HG03108 (cell line): ENCODE measurements around the gene ETFA.
"Not testable (repeated sequence)": the region's sequence is repeated elsewhere in the genome, so short reads cannot be mapped to it uniquely, and the experiment has no call there.

ENCODE experiments used
- ATAC-seq: cut with Tn5 transposase; IDR thresholded peaks from one replicate; pipeline ENCODE4 v1.9.1; 2021; ENCODE audit warnings: moderate library complexity; ENCODE audit not compliant: unreplicated experiment

Gene ETFA

DNA sequence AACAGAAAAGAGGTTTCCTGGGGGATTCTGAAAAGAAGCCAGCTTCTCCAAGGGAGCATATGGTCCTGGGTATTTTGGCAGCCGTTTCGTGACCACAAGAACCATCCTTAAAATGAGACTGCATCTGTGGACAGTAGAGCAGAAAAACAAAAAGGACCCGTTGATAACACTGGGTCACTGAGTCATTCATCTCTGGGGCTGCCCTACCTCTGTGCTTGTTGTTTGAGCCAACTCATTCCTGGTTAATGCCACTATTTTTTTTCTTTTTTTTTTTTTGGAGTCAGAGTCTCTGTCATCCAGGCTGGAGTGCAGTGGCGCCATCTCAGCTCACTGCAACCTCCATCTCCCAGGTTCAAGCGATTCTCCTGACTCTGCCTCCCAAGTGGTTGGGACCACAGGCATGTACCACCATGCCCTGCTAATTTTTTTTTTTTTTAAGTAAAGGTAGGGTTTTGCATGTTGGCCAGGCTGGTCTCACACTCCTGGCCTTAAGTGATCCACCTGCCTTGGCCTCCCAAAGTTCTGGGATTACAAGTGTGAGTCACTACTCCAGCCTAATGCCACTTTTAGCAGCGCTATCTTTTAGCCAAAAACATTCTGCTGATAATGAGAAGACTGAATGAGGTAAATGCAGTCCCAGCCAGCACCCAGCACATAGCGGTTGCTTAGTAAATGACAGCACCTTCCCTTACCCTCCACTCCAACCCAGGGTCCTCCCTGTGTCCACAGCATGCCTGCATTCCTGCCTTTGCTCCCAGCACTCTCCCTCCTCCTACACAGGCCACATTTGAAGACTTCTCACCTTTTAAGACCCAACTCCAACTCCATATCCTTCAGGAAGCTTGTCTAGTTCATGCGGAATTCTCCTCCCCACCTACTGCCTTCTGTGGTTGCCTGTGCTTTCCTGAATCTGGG, 16.2 kb upstream of the ETFA start:
- ATAC-seq = no peak

DNA sequence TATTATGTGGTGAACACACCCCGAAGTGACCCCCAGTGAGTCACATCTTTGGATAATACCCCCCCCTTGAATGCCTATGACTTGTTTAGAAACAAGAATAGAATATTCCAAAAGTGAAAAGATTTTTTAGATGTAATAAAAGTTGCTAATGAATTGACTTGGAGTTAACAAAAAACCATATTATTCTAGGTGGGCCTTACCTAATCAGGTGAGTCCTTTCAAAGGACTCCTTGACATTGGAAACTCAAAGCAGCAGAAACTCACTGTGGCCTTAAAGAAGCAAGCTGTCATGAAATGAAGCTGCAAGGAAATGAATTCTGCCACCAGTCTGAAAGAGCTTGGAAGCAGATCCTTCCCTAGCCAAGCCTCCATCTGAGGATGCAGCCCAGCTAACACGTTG, 14.4 kb upstream of the ETFA start:
- ATAC-seq = no peak

DNA sequence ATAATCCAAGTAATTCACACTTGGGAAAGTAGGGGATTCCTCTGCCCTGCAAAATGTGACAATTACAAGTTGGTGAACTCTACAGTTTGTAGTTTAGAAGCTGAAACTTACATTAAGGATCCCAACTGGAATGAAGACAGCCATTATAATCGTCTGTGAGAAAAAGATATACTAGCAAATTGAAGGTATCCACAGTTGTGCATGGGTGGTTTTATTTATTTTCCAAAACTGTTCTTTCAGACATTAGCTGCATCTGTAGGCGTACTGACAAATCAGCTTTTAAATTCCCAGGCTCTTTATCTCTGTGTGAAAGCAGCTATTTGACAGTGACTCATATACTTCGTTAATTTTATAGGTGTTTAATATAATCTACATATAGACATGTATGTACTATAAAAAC, 12.8 kb upstream of the ETFA start:
- ATAC-seq = no peak

DNA sequence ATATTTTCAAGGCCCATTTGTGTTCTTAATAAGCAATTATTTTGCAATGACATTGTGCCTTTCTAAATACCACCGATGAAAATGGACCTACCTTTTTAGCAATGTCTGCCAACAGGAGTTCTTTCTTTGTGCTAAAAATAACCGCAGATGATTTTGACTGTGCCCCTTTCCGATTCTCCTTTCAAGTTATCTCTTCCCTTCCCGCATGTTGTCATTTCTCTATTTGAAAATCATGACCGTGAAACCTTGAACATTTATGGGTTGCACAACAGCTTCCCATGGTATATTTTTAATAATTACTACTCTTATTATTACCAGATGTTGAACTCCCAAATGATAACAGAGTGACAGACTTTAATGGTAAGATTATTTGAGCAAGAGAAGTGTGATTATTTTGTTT, 10.3 kb upstream of the ETFA start:
- no peak for ATAC-seq

DNA sequence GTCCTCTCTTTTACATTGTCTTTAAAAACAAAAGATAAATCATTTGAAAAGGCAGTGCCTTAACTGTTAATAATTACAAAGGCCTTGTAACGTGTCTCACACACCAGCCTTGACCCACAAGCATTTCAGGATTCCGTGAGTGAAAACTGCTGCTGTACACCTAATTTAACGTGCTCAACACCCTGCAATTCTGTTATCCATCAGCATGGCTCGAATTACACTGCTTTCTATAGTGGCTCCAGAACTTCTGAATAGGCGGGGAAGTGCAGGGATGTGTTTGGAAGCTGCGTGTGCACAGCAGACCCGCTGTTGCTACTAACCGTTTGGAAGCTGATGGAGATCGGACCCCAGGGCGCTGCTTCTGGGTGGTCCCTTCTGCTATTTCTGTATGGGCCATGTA, 9.9 kb upstream of the ETFA start:
- ATAC-seq = no peak

DNA sequence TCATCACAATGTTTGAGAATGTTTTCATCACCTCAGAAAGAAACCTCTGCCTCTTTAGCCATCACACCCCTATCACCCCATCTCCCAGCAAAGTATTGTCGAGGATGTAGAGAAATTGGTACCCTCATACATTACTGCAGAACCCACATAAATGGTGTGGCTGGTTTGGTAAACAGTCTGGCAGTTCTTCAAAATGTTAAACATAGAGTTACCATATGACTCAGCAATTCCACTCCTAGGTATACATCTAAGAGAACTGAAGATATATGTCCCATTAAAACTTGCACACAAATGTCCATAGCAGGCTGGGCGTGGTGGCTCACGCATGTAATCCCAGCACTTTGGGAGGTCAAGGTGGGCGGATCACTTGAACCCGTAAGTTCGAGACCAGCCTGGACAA, 8.7 kb upstream of the ETFA start:
- ATAC-seq = no peak

DNA sequence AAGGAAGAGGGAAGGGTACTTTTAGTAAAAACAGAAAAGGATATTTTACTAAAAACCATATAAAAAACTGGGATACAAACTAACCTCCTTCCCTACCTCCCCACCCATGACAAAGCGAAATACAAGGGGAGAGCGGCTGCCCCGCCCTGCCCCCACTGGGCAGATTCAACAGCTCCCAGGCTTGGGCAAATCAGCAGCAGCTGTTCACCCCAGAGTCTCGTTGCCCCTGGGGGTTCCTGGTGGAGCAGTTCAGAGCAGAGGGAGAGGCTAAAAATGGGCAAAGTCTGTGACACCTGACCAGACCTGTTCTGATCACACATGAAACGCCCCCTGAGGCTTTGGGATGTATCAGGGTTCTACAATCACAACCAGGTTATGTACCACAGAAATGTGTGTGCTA, 2.5 kb upstream of the ETFA start:
- ATAC-seq = no peak

DNA sequence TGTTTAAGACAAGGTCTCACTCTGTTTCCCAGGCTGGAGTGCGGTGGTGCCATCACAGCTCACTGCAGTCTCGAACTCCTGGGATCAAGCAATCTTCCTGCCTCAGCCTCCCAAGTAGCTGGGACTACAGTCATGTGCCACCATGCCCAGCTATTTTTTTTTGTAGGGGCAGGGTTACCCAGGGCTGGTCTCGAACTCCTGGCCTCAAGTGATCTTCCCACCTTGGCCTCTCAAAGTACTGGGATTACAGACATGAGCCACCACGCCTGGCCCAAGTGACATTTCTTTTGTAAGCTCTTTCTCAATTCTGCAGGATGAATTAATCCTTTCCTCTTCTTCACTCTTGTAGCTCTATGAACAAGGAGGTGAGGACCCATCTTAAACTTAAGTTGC, 1.9 kb upstream of the ETFA start:
- not testable (repeated sequence) for ATAC-seq

DNA sequence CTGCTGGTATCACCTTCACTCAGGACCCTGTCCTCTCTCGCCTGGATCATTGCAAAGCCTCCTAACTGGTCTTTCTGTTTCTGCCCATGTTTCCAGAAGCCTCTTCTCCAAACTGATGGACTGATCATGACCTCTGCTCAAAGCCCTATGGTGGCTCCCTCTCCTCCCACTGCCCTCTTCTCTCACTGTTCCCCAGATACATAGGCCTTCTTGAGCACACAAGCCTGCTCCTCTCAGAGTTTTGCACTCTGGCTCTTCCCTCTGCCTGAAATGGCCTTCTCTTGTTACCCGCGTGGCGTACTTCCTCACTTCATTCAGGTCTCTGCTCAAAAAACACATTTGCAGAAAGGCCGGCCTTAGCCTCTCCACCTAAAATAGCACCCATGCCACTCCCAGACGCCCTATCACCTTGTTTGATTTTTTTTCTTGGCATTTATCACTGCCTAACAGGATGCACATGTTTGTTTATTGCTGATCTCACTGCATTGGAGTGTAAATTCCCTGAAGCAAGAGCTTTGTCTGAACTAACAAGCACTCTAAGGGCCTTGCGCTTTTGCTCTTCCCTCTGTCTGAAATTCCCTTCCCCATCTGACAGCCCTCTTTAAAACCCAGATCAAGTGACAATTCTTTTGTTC, 1.4 kb upstream of the ETFA start:
- ATAC-seq = no peak

DNA sequence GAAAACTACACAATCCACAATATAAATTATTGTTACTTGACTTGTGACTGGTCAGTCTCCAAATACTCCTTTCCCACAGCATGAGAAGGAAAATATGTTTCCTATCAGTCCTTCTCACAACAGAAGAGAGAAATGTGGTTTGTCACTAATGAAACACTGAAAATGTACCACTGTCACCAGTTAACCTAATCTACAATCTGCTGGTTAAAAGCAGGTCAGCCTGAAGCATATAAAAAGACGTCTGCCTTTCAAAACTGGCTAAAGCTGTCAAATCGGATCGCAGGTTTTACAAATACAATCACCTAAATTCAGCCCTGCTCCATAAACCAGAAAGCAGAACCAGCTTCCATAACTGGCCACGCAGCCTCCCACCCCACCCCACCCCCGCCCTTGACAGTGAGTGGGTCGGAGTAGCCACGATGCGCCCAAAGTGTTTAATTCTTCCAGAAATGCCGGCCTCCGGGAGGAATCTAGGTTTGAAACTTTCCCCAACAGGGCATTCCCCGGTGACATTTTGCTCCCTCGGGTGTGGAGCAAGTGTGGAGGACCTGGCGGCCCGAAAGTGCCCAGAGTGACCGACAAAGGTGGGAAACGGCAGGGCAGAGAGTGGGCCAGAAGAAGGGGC, 682 bp downstream of the ETFA start:
- ATAC-seq = peak; percentile 2

DNA sequence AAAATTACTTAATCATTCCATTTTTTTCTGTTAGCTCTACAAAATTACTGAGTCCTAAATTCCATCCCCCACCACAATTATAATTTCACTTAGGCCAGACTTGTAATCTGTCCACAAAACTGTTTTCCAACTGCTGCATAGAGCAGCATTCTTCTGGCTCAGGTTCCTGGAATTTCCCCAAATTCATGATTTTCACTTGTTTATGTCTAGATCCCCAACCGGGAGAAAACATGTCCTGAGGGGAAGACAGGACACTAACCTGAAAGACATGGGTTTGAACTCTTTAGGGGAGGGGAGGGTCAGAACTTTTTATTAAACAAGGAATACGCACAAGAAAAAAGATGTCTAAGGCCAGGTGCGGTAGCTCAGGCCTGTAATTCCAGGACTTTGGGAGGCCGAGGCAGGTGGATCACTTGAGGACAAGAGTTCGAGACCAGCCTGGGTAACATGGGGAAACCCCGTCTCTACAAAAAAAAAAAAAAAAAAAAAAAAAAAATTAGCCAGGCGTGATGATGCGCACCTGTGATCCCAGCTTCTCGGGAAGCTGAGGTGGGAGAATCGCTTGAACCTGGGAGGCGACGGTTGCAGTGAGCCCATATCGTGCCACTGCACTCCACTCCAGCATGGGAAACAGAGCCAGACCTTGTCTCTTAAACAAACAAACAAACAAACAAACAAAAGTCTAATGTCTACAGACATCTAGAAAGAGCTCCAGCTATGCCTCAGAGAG, 1.5 kb downstream of the ETFA start:
- ATAC-seq = no peak

DNA sequence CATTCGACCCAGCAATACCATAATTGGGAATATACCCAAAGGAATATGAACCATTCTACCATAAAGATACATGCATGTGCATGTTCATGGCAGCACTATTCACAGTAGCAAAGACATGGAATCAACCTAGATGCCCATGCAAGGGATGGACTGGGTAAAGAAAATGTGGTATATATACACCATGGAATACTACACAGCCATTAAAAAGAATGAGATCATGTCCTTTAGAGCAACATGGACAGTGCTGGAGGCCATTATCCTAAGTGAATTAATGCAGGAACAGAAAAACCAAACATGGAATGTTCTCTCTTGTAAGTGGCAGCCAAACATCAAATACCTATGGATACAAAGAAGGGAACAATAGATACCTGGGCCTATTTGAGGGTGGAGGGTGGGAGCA, 7.4 kb downstream of the ETFA start:
- no peak for ATAC-seq

DNA sequence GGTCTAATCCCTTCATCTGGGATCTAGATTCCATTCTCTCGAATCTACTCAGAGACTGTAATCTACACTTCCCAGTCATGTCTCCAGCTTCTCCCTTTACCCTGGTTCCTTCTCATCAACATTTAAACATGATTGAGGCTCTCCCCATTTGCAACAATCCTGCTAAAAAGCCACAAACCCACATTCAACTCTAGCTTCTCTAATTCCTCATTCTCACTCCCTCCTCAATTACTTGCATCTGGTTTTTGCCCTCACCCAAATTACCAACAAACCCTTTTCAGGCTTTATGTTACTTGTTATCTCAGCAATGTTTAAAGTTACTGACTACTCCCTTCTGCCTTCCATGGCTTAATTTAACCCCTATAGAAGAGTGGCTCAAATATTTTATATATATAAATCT, 11.5 kb downstream of the ETFA start:
- no peak for ATAC-seq

DNA sequence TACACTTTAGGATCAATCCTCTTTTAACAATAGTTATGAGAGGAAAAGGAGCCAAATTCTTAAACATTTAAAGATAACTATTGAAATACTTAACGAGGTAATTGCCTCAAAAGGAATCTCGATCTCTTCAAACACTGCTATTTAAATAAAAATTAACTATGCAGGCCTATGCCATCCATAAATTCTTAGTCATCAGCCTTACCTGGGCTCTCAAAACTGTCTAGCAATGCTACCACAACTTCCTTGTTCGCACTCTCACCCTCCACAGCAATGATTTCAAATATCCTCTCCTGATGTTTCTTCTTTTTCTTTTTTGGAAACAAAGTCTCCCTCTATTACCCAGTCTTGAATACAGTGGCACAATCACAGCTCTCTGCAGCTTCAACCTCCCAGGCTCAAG, 12.3 kb downstream of the ETFA start:
- ATAC-seq = no peak

DNA sequence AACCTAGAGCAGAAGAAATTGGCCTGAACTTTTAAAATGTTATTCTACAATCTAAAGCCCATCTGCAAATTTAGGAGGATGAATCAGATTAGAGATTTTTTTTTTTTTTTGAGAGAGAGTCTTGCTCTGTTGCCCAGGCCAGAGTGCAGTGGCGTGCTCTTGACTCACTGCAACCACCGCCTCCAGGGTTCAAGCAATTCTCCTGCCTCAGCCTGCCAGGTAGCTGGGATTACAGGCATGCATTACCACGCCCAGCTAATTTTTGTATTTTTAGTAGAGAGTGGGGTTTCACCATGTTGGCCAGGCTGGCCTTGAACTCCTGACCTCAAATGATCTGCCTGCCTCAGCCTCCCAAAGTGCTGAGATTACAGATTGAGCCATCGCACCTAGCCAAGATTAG, 13.3 kb downstream of the ETFA start:
- ATAC-seq = not testable (repeated sequence)

DNA sequence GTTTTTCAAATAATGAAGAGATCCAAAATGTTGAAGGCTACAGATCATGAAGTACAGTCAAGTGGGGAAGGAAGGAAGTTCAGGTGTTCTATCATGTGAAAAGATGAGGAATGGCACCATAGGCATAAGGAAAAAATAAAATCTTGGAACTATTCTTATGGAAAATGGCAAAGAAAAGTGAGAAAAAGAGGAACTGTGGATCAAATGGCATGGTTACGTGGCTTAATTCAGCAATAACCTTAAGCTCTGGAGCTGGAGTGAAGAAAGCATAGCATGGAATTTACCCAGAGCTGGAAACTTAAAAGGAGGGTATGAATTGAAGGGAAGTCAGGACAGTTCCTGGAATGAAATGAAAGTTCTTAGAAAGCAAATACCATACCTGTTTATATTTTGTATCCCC, 14.4 kb downstream of the ETFA start:
- ATAC-seq = no peak

DNA sequence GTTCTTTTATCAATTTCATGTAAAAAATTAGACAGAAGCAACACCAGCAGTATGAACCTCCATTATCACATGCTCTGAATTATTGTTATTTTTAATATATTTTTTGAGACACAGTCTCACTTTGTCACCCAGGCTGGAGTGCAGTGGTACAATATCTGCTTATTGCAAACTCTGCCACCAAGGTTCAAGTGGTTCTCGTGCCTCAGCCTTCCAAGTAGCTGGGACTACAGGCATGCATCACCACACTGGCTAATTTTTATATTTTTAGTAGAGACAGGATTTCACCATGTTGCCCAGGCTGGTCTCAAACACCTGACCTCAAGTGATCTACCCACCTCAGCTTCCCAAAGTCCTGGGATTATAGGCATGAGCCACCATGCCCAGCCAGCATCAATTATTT, 16.8 kb downstream of the ETFA start:
- not testable (repeated sequence) for ATAC-seq

DNA sequence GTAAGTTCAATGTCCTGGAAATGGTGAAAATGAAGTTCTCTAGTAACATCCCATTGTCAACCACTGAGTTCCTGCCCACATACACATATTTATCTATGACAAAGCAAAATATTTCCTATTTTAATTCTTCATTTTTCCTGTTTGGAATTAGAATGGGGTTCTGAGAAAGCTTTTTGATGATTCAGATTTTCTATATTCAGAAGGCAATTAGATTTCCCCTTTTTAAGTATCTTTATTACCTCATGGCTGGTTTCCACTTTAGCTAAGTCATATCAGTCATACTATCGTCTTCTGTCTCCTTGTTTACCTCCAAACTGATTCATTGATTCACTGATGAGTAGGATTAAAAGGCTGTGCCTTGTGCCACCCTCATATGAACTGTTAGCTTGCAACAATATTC, 17.9 kb downstream of the ETFA start:
- no peak for ATAC-seq

DNA sequence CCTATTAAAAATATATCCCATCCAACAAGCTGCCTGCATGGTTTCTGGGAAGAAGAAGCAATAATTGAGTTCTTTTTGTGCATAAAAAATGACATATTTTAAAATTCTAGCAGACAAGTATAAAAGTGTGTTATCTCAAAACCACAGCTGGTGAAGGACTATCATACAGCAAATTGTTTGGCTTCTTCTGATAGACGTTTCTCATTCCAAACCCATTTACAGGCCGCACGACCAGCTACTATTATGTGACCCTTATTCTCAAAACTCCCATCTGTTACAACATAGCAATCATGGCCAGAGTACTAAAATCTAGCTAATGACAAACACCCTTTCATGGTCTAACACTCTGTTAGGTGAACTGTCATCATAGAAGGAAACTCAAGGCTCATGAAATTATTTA, 21.7 kb downstream of the ETFA start:
- no peak for ATAC-seq

DNA sequence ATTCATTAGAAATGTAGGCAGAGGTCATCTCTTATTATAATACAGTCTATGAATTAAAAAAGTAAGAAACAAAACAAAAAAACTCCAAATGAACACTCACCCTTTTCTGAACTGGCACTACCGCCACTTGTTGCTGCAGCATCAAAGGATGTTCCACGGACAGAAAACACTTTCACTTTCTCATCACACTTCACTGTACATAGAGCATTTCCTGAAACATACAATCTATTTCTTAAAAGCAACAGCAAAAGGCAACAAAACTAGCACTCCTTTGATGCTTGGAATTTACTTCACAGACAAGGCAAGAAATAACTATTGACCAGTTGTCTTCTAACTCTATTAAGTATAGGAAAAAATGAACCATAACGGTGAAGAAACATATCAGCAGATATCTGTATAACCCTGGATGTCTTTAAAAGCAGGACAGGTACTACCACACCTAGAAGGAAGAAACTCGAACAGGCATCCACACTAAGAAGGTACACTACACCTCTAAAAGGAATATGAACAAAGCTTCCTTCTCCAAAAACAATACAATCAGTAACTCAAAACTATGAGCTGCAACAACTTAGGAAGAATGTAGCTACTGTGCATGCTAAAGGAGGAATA, 24.9 kb downstream of the ETFA start:
- ATAC-seq = peak; percentile 75

DNA sequence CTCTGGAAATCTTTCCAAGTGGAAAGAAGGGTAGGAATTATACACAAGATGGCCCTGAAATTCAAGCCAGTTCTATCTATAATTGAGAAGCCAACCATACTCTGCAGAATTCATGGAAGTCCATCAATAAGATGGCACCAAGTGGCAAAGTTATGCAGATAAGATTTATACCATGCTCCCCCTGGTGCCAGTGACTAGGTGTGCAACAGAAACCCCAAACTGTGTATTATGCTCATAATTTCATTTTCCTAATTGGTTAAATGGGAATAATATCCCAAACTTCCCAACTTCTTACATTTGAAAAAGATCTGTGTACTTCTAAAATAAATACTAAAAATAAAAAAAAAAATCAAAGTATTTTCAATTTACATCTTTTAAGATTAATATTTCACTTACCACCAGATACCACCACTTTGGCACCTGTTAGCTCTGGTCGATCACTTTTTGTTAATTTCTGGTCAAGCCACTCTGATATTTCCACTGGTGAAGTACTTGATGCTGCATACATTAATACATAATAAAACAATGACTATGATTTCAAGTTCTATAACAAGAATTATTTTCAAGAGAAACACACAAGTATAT, 25.9 kb downstream of the ETFA start:
- no peak for ATAC-seq
